CD4-positive, alpha-beta T cell (primary cell): ENCODE results near the gene SH3RF1. TPM values are rescaled to one million over a fixed set of nuclear protein-coding genes. Genes with fewer than 3 reads are reported as not detected.

Experiments used
- ATAC-seq: fragments of 200-7000 bp; cut with Tn5 transposase; one replicate; pipeline ENCODE4 v1.10.0; 2022; ENCODE audit warnings: mild to moderate bottlenecking; ENCODE audit not compliant: poor library complexity
- CTCF ChIA-PET: fragments of 350-600 bp; sonication (Branson Sonifier 250); formaldehyde crosslinking; loops from one replicate; lab custom pipeline; 2021; ENCODE audit warnings: antibody characterized with exemption, inconsistent platforms; lab: Charles Lee
- POLR2A ChIA-PET: fragments of 350-600 bp; sonication (Branson Sonifier 250); formaldehyde crosslinking; loops from one replicate; lab custom pipeline; 2021; ENCODE audit warnings: antibody characterized with exemption, inconsistent platforms; lab: Charles Lee
- DNase-seq, 14 experiments: peaks; one replicate each; pipeline ENCODE4 v3.0.0-alpha.2; 2013 to 2020; ENCODE audit warnings: mixed read lengths in 2 of 14
- H3K27ac ChIP-seq, 2 donors: one replicate each; pipeline versions ENCODE4 v1.5.1 to v1.7.0; 2013; ENCODE audit warnings: low read length in 2 of 2, low read depth in 1 of 2, mild to moderate bottlenecking in 1 of 2
- H3K27me3 ChIP-seq, 2 experiments: 1 replicate in 1 of 2; 2 replicates in 1 of 2; pipeline versions ENCODE4 v1.6.1 to v1.7.0; 2013; ENCODE audit warnings: low read length in 2 of 2, control low read depth in 1 of 2, mild to moderate bottlenecking in 1 of 2, moderate library complexity in 1 of 2; ENCODE audit not compliant: insufficient read depth in 2 of 2, control insufficient read depth in 1 of 2
- H3K36me3 ChIP-seq: one replicate; pipeline ENCODE4 v1.6.1; 2013; ENCODE audit warnings: low read length, control low read depth; ENCODE audit not compliant: insufficient read depth
- H3K4me1 ChIP-seq: one replicate; pipeline ENCODE4 v1.6.1; 2013; ENCODE audit warnings: low read length, control low read depth; ENCODE audit not compliant: insufficient read depth
- H3K4me3 ChIP-seq: one replicate; pipeline ENCODE4 v1.5.1; 2013; ENCODE audit warnings: mild to moderate bottlenecking, low read length, moderate library complexity
- H3K9me3 ChIP-seq, 2 experiments: 1 replicate in 1 of 2; 2 replicates in 1 of 2; pipeline versions ENCODE4 v1.6.1 to v1.7.0; 2013; ENCODE audit warnings: low read length in 2 of 2, mild to moderate bottlenecking in 2 of 2, control low read depth in 1 of 2, moderate library complexity in 1 of 2; ENCODE audit not compliant: control insufficient read depth in 1 of 2, insufficient read depth in 1 of 2
- H3K27ac Mint-ChIP-seq: one replicate; pipeline ENCODE4 v1.8.0; 2020; ENCODE audit warnings: mixed read lengths
- H3K27me3 Mint-ChIP-seq: one replicate; pipeline ENCODE4 v1.8.0; 2021; ENCODE audit warnings: mixed read lengths
- H3K36me3 Mint-ChIP-seq: one replicate; pipeline ENCODE4 v1.8.0; 2021; ENCODE audit warnings: low read depth, mixed read lengths
- H3K4me1 Mint-ChIP-seq: one replicate; pipeline ENCODE4 v1.8.0; 2021; ENCODE audit warnings: low read depth, mixed read lengths
- H3K4me3 Mint-ChIP-seq: one replicate; pipeline ENCODE4 v1.8.0; 2020; ENCODE audit warnings: mild to moderate bottlenecking, mixed read lengths
- H3K9me3 Mint-ChIP-seq: one replicate; pipeline ENCODE4 v1.8.0; 2020; ENCODE audit warnings: mixed read lengths
- CTCF ChIP-seq: fragments of 200-600 bp; IDR thresholded peaks from one replicate; pipeline ENCODE4 v1.8.0; 2022; ENCODE audit warnings: antibody characterized with exemption, mild to moderate bottlenecking
- intact Hi-C, 2 experiments: fragments of 100-400 bp; cut with DNase I in 1 of 2; cut with micrococcal nuclease in 1 of 2; formaldehyde crosslinking; loops; one replicate each; pipeline versions ENCODE4 v1.15.1 to v1.9.0; 2023 to 2025; cut with DNase I, micrococcal nuclease
- total RNA-seq, 174 experiments: library from RNA in 2 of 174; stranded (reverse) in 2 of 174; gene quantifications; one replicate each; pipeline ENCODE4 v1.2.3 and lab custom pipeline; 2021 to 2026

SH3RF1 gene
- total RNA-seq, 2 experiments from 2014 or later: 0.25 TPM; not detected in 1

DNA sequence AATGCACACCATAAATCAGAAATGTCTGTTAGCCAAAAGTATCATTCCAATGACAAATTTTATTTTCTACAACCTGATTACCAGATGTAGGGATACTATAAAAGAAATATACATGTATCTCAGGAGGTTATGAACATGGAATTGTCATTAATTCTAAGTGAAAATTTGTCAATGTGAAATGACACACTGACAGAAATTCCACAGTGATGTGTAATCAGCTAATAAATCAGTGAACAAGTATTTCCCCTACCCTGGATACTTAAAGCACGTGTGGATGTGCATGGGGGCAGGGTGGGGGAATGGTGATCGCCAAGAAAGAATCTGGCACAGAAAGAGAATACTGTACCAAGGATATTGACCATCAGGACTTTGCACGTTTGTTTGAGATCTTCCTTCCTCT lies 123.6 kb downstream of the SH3RF1 start:
- H3K27me3 Mint-ChIP-seq: no peaks in the 10 kb centered on the region
- no peaks in the 10 kb centered on the region for H3K9me3 Mint-ChIP-seq
- TF ChIP-seq CTCF: no peak
- Histone ChIP-seq H3K4me1 (no peaks in the 10 kb centered on the region), H3K4me3 (no peak overlapping the region), H3K27ac (no peak overlapping the region), H3K36me3 (no peaks in the 10 kb centered on the region), H3K9me3 (no peaks in the 10 kb centered on the region), H3K27me3 (no peaks in the 10 kb centered on the region)
- no peaks in the 10 kb centered on the region for H3K36me3 Mint-ChIP-seq
- H3K27ac Mint-ChIP-seq: no peak overlapping the region
- ChIA-PET CTCF (no interaction called here), POLR2A (no interaction called here)
- H3K4me3 Mint-ChIP-seq: no peak overlapping the region
- intact Hi-C loops: no loop called here
- ATAC-seq (no peak), DNase-seq (no peak)
- H3K4me1 Mint-ChIP-seq: no peaks in the 10 kb centered on the region

GRCh38 chr4:169144061-169144600 lies 126.6 kb downstream of the SH3RF1 start:
- H3K9me3 ChIP-seq: no peaks in the 10 kb centered on the region
- ATAC-seq (no peak), DNase-seq (no peak)
- intact Hi-C loops: no loop called here
- Mint-ChIP-seq H3K27me3 (no peaks in the 10 kb centered on the region), H3K4me1 (no peaks in the 10 kb centered on the region), H3K4me3 (no peak overlapping the region), H3K9me3 (no peaks in the 10 kb centered on the region), H3K27ac (no peak overlapping the region), H3K36me3 (no peaks in the 10 kb centered on the region)
- H3K4me3 ChIP-seq: no peak overlapping the region
- CTCF ChIA-PET: no interaction called here
- TF ChIP-seq CTCF: no peak
- POLR2A ChIA-PET: no interaction called here
- H3K36me3 ChIP-seq: no peaks in the 10 kb centered on the region
- no peaks in the 10 kb centered on the region for H3K4me1 ChIP-seq
- no peaks in the 10 kb centered on the region for H3K27me3 ChIP-seq
- no peak overlapping the region for H3K27ac ChIP-seq

DNA sequence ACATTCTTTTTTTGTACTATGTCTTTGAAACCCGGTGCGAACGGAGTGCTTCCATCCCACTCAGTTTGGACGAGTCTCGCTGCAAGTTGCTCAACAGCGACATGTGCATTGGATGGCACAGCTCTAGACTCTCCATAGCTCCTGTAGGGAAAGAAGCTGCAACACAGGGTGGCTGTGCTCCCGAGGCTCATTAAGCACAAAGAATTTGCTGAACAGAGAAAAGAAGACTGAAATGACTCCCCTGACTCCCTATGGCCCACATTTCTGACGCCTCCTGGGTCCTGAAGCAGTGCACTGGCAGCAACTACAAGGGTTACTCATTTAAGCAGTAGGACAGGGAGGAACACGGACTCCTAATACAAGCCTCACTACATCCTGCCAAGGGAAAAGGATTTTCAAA lies 127.4 kb downstream of the SH3RF1 start:
- Mint-ChIP-seq H3K4me1 (no peaks in the 10 kb centered on the region), H3K27me3 (no peaks in the 10 kb centered on the region), H3K9me3 (no peaks in the 10 kb centered on the region), H3K36me3 (no peaks in the 10 kb centered on the region), H3K27ac (no peak overlapping the region), H3K4me3 (no peak overlapping the region)
- DNase-seq: no peak
- no peaks in the 10 kb centered on the region for H3K9me3 ChIP-seq
- TF ChIP-seq CTCF: no peak
- no peak overlapping the region for H3K4me3 ChIP-seq
- H3K27ac ChIP-seq: no peak overlapping the region
- no peaks in the 10 kb centered on the region for H3K4me1 ChIP-seq
- intact Hi-C loops: no loop called here
- ATAC-seq: no peak
- ChIA-PET POLR2A (no interaction called here), CTCF (no interaction called here)
- no peaks in the 10 kb centered on the region for H3K36me3 ChIP-seq
- no peaks in the 10 kb centered on the region for H3K27me3 ChIP-seq
